NB4 (cell line): ENCODE data around the gene MPRIP.

Experiments
- CTCF ChIP-seq: IDR thresholded peaks from one replicate; pipeline ENCODE4 v1.5.1; 2012; ENCODE audit warnings: low read depth, low read length
- POLR2A ChIP-seq: IDR thresholded peaks from 2 replicates; pipeline ENCODE4 v1.6.1; 2011; ENCODE audit warnings: mild to moderate bottlenecking; ENCODE audit not compliant: insufficient read length; ENCODE audit errors: extremely low read depth

- no peak for TF ChIP-seq POLR2A
- TF ChIP-seq CTCF = no peak
These were observed 141.5 kb downstream of the MPRIP start for GRCh38 chr17:17183744-17184143.
